HG03439 (cell line): ENCODE measurements around the gene ACOT11.
"Not testable (repeated sequence)": the region's sequence is repeated elsewhere in the genome, so short reads cannot be mapped to it uniquely, and the experiment has no call there.

Experiments
- ATAC-seq: cut with Tn5 transposase; IDR thresholded peaks from one replicate; pipeline ENCODE4 v1.9.1; 2021; ENCODE audit warnings: mild to moderate bottlenecking, moderate library complexity; ENCODE audit not compliant: unreplicated experiment

The ACOT11 gene

DNA sequence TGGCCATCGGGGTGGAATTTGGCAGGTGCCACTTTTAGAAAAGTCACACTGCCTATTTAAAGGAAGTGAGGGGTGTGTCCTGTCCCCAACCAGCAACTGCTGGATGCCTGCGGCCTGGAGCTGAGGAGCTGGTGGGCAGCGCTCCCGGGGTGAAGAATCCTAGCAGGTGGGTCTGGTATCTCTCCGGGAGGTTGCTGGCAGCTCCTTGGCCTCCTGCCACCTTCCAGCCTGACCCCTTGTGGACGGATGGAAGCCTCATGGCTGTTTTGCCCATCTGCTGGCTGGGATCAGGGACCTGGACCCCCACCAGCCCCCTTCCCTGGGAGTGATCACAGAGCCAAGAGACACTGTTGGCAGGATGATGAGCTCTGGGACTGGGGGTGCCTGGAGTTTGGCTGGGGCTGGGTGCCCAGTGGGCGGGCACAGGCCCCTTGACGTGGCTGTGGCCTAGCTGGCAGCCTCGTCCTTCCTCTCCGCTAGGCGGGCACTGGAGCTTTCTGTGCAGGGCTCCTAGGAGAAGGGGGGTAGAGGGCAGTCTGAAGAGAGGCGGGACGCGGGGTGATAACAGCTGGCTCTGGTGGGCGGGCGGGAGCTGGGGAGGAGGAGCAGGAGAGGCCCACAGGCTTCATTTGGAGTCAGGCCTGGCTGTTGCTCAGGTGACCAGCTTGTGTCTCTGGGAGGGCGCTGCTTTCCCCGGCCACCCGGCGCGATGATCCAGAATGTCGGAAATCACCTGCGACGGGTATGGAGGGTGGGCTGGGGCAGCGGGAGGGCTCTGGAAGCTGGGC is at the start of gene ACOT11:
Gene ACOT11 (plus strand): TSS at position 628 of the 788 bp plus-strand sequence. CDS start 82 bp downstream, at position 710.
- no peak for ATAC-seq

DNA sequence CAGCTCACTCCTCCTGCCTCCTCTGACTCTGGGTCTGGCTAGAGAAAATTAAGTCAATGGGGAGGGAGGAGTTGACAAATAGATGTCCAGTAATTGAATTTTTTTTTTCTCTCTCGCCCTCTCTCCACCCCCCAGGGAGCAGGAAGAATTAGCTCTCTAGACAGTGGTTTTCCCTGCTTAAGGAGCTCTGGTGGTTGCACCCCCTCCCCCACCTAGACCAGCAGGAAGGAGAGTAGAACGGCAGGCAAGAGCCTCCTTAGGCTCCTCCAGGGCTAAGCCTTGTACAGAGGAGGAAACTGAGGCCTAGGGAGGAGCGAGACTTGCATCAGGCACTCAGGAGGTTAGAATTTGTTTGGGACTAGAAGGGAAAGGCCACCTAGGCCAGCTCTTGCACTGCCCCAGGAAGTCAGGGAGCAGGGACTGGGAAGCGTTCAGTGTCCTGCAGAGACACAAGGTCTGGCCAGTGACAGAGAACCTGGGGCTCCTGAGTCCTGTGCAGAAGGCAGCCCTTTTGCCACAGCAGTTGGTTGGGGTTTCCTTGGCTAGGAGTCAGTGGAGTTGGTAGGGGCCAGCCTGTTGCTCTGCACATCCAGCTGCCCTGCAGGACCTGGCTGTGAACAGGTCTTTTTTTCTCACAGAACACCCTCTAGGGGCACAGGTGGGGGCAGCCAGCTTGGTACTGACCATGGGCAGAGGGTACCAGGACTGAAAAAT is 49.5 kb upstream of the ACOT11 start:
- no peak for ATAC-seq

DNA sequence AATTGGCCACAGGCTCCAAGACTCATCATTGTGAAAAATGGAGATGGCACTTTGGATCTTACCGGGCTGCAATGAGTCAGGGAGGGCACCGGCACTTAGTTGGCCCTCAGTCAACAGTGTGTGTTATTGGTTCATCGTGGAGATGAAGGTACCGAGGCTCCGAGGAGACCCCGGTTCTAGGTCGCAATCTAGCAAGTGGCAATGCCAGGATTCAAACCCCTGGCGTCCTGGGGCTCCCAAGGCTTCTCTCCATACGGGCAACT is 49.0 kb upstream of the ACOT11 start:
- no peak for ATAC-seq

DNA sequence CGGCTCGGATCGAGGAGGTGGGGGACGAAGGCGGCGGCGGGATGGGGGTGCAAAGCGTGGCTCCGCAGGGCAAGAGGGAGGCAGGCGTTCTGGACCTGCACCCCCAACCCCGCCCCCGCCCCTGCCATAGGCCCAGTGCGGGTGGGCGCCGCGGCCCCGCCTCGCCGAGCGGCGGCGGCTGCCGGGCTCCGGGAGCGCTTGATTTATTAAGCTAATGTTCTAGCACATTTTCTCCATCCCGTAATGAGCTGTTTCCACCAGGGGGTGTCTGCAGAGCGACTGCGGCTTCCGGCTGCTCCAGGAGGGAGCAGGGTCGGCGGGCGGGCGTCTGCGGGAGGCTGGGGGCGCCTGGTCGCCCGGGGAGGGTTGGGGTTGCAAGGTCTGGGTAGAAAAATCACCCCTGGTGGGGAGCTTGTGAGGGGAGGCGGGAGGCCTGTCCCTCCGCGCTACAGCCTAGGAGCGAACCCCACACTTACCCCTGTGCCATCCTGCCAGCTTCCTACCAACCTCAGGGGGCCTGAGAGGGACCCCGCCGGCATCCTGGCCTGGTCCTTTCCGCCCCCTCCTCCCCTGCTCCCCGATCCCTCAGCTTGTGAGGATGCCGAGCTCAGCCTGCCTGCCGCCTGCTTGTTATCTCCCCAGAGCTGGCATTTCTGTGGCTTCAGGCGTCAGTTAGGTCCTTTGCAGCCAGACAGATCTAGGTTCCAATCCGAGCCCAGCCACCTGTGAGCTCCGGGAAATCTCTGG is 48.5 kb upstream of the ACOT11 start:
- no peak for ATAC-seq

DNA sequence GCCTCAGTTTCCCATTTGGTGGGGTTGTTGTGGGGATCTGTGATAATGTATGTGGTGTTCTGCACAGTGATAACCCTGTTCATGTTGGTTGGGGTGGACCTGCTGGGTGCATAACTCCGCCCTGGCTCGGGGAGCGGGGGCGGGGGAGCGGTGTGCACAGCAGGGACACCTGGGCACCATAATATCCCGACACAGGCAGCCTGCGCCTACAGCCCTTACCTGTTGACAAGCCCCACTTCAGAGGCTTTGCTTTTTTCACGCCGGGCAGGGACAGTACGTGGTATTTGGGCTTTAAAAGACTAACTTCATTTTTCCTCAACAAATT is 48.0 kb upstream of the ACOT11 start:
- ATAC-seq, result no peak

DNA sequence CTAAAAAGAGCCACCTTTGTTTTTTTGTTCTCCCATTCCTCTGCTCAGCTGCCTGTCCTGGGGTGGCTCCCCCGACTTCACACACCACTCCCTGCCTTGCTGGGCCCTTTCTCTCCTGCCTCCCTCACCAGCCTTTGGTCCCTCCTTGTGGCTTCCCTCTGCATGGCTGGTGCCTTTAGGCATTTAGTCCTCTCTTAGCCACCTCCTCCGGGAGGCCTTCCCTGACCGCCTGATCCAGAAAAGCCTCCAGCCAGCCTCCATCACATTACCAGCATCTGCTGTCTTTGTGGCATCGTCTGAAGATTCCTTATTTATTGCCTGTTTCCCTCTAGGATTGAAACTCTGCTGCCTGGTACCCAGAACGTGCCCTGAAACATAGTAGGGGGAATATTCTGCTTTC is 46.2 kb upstream of the ACOT11 start:
- ATAC-seq, result no peak

DNA sequence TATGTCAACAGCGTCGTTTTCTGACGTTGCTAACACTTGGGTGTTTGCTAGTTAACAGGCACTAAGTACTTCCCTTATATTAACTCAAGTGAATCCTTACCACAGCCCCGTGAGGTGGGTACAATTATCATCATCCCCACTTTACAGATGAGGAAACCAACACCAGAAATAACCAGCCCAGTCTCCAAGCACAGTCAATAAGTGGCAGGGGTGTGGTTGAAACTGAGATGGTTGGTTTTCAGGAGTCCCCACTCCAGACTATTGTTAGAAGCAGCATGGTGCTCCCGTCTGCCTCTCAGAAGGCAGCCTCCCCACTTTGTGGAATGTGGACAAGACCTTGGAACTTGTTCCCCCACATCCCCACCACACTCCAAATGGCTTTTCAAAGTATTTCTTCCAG is 45.7 kb upstream of the ACOT11 start:
- ATAC-seq, result no peak

DNA sequence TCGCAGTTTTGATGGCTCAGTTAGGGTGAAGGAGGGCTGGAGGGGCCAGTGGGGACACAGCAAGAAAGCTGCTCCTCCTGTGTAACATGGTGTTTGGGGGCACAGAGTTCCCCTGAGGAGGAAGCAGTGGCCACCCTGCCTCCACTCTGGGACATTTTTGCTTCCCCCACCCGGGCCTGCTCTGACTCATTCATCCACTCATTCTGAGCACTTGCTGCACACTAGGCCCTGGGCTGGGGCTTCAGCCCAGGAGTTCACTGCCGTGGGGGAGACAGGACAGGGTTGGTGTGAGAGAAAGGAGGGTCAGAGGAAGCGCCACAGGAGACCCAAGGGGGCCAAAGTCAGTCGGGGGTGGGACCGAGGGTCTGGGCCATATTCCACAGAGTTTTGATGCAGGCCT is 41.4 kb upstream of the ACOT11 start:
- ATAC-seq, result no peak

DNA sequence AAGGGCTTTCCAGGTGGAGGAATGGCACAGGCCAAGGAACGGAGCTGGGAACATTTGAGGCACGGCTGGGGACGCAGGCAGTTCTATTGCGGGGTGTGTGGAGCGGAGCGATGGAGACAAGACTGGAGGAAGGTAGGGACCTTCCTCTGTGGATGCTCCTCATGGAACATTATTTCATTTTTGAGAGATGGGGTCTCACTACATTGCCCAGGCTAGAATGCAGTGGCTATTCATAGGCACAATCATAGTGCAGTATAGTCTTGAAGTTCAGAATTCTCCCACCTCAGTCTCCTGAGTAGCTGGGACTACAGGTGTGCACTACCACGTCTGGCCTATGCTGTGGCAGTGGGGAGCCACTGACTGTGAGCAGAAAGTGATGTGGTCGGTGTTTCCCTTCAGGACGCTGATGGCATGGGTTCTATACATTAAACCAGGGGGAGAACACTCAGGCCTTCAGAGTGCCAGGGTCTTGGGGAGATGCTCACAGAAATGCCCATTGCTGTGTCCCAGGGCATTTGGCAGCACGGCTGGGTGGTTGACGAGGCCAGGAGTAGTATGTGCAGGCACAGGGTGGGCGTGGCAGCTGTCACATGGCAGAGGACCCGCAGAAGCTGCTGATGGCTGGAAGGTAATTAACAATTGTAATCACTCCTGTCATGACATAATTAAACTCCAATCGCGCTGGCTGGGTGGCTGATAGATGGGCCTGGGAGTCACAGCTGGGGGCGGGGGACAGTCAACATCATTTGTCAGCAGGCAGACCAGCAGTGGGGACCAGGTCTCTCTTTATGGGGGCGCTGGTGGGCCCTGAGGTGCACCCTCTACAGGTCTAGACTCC is 40.8 kb upstream of the ACOT11 start:
- no peak for ATAC-seq

DNA sequence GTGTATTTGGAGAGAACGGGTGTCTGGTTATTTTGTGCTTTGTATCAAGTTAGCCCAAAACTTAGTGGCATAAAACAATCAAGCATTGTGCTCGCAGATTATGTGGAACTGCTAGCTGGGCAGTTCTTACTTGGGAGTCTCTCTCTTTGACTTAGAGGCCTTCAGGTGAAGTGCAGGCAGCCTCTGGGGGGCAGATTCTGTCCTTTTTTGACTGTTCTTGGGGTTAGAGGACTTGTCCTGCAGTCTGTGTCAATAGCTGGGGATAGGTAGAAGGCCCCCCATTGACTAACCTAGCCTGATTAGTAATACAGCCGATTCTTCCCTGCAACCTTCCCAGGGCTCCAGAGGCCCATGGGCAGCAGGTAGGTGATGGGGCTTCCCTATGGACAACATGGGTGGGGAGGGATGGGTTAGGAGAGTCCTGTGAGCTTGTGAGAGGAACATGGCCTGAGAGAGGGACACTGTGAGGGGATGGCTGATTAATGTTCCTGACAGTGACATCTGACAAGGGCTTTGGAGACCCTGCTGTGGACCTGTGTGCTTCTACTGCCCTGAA is 37.2 kb upstream of the ACOT11 start:
- ATAC-seq, result no peak

DNA sequence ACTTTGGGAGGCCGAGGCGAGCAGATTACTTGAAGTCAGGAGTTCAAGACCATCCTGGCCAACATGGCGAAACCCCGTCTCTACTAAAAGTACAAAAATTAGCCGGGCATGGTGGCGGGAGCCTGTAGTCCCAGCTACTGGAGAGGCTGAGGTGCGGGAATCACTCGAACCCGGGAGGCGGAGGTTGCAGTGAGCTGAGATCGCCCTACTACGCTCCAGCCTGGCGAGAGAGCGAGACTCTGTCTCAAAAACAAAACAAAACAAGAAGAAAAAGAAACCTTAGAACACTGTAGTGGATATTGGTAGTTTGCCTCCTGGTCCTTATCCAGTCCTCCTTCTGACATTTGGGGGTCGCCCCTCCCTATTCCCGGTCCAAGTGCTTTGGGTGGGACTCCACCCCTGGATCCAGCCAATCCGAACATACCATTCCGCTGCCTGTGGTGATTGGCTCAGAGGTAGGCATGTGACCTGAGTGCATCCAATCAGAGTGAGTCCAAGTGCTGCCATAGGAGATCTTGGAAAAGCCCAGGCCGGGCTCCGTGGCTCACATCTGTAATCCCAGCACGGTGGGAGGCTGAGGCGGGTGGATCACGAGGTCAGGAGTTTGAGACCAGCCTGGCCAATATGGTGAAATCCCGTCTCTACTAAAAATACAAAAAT is 34.0 kb upstream of the ACOT11 start:
- not testable (repeated sequence) for ATAC-seq

DNA sequence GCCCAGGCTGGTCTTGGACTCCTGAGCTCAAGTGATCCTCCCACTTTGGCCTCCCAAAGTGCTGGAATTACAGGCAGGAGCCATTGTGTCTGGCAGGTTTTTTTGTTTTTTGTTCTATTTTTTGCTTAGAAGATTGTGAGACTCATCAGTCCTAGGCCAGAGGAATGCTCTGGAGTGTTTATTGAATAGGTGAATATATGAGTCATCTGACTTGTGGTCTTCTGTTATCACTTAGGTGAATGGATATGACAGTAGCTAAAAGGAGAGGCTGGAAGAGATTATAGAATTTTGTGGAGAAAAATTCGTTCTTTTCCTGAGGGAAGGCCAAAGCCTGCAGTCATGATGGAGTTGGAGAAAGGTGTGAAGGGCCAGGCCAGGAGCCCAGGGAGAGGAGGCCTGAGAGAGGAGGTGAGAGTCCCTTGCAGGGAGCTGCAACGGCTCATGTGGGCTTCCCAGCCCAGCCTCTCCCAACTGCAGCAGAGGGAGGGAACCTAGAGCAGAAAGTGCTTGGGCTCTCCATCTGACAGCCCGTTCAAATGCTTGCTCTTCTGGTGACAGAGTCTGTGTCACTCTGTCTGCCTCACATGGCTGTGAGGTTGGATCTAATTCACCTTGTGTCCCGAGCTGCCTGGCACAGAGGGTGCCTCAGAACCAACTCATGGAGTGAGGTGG is 31.6 kb upstream of the ACOT11 start:
- no peak for ATAC-seq

DNA sequence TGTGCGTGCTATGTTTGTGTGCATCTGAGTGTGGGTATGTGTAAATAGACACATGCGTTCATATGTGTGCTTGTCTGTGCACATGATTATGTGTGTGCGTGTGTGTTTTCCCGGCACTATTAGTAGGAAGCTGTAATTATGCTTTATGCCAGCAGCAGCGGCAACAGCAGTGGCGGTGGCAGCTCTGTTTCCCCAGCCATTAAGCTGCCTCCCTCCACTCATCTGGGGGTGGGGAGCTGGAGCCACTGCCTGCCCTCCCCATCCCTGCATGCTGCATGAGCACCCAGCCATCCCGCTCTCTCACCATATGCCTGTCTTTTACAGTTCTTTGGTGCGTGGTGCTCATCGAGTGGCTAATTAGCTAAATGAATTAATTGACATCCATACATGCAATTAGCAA is 30.5 kb upstream of the ACOT11 start:
- ATAC-seq, result no peak

DNA sequence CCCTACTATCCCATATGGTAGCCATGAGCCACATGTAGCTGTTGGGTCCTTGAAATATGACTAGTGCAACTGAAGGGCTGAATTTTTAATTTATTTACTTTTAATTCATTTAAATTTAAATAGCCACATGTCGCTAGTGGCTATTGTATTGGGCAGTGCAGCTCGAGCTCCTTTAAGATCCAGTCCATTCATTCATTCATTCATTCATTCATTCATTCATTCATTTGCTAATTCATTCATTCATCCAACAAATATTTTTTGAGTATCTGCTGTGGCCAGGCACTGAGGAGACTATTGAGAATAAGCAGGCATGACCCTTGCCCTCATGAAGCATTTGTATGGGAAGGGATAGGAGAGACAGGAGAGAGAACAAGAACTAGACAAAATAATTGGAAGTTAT is 29.5 kb upstream of the ACOT11 start:
- no peak for ATAC-seq

DNA sequence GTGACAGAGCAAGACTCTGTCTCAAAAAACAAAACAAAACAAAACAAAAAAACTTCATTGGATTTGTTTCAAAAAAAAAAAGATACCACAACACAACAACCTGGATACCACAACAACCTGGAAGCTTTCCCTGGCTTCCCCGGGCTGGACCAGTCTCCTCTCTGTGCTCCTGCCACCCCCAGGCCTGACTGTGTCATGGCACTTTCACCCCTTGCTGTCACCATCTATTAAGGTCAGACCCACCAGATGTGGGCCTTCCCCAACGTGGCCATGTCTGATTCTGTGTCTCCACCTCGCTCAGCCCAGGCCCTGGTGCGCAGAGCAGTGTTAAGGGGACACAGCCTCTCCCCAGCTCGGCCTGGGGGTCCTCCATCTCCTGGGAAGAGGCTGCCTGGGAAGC is 28.3 kb upstream of the ACOT11 start:
- ATAC-seq, result no peak

DNA sequence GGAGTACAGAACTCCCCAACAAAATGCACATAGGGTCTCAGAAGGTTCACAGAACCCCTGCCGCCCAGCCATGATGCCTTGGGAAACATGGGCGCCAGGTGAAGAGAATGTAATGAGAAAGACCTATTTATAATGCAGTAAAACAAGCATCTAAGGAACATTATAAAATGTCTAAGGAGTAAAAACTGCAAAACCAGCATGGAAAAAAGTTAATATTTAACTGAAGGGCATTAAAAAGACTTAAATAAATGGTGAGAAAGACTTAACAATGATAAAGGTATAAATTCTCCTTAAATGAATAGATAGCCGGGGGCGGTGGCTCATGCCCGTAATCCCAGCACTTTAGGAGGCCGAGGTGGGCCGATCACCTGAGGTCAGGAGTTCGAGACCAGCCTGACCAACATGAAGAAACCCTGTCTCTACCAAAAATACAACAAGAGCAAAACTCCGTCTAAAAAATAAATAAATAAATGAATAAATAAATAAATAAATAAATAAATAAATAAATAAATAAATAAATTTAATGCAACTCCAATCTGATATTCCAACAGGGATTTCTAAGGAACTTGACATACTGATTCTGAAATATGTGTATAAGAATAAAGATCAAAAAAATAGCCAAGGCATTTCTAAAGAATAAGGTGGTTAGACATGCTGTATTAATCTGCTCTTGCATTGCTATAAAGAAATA is 27.3 kb upstream of the ACOT11 start:
- ATAC-seq, result no peak

DNA sequence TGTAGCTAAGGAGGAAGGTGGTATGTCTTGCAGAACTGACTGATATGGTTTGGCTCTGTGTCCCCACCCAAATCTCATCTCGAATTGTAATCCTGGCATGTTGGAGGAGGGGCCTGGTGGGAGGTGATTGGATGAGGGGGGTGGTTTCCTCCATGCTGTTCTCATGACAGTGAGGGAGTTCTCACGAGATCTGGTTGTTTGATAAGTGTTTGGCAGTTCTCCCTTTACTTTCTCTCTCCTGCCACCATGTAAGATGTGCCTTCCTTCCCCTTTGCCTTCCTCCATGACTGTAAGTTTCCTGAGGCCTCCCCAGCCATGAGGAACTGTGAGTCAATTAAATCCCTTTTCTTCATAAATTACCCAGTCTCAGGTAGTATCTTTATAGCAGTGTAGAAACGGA is 21.5 kb upstream of the ACOT11 start:
- not testable (repeated sequence) for ATAC-seq

DNA sequence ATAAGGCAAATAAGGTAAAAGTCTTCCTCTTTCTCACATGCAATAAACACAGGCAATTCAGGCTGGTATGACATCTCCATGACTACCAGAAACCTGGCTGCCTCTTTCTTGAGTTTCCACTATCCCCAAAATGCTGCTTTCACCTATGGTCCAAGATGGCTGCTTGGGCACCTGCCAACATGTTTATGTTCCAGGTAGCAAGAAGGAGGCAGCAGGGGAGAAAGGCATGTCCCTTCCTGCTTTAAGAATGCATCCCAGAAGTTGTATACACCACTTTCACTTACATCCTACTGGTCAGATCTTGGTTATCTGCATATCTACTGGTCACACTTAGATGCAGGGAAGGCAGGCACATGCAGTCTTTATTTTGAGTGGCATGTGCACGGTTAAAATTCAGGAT is 19.4 kb upstream of the ACOT11 start:
- no peak for ATAC-seq

DNA sequence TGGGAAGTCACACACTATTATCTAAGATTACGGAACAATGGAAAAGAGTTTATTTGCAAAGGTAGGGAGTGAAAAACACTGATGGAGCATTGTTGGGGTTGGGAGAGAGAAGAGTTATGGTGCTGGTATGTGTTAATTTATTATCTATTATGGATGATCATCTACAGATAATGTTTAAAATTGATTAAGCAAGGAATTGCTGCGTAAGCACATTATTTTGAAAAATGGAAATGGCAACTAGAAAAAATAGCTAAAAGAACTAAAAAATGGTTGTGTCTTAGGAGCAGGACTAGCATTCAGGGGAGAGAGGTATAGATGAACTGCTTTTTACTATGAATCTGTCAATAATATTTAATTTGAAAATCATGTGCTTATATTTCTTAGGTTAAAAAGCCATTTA is 16.0 kb upstream of the ACOT11 start:
- ATAC-seq, result no peak
